ENCODE data around the gene TACC3.
A peak's percentile ranks its signal among the peaks of the same experiment; 100 is the strongest.
"Not testable (repeated sequence)": the region's sequence is repeated elsewhere in the genome, so short reads cannot be mapped to it uniquely, and the experiment has no call there.

The TACC3 gene

GRCh38 chr4:1685235-1686150 is 35.8 kb upstream of the TACC3 start:
- TF ChIP-seq JUND (IDR thresholded peaks at IDR 0.05; ENCODE audit: low read depth), result no peak
- in situ Hi-C loops (cut with HindIII; ENCODE audit: low pct_unique_long_range_greater_than_20kb, low sequenced_read_pairs), result no loop called here
- no peak for DNase-seq (ENCODE audit: low read depth in 1 of 2, low spot score in 1 of 2)

DNA sequence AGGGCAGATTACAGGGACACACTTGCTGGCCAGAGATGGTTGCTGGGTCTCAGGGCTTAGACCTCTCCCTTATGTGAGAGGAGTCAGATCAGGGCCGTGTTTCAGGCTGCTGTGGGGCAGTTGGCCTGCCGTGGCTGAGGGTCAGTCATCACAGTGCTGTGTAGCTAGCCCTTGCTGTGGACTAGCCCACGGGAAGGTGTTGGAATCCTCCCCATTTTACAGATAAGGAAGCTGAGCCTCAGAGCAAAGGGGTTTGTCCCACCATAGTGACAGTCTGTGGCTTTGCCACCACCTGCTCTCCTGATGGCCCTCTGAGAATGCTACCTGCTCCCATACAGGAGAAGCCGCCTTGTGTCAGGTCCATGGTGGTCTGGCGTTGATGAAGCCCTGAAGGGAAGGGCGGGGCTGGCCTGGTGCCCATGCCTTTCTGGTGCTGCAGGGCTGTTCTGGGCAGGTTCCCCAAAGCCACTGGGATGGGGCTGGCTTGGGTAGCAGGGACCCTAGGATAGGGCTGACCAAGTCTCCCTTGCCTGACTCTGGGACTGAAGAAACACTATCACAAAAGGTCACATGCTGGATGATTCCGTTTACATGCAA is 34.8 kb upstream of the TACC3 start:
- no peak for DNase-seq (ENCODE audit: low read depth in 1 of 2, low spot score in 1 of 2)
- no peak for TF ChIP-seq JUND (IDR thresholded peaks at IDR 0.05; ENCODE audit: low read depth)
- in situ Hi-C loops (cut with HindIII; ENCODE audit: low pct_unique_long_range_greater_than_20kb, low sequenced_read_pairs), result no loop called here

DNA sequence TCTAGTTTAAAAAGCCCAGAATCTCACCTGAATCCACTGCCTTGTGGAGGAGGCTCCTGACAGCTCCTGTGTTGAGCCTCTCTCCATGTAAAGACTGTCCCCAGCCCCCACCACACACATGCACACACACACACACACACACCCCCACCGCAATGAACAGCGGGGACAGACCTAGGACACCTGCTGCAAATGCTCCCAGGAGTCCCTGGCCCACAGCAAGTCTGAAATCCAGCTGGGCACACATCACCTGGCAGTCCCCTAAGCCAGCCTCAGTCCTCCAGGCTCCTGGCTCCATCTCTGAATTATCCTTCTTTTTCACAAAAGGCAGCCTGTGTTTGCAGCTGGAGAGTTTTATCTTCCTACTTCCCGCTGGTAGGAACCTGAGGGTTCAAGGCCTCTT is 30.6 kb upstream of the TACC3 start:
- DNase-seq (ENCODE audit: low read depth in 1 of 2, low spot score in 1 of 2), result no peak
- in situ Hi-C loops (cut with HindIII; ENCODE audit: low pct_unique_long_range_greater_than_20kb, low sequenced_read_pairs), result no loop called here
- no peak for TF ChIP-seq JUND (IDR thresholded peaks at IDR 0.05; ENCODE audit: low read depth)

DNA sequence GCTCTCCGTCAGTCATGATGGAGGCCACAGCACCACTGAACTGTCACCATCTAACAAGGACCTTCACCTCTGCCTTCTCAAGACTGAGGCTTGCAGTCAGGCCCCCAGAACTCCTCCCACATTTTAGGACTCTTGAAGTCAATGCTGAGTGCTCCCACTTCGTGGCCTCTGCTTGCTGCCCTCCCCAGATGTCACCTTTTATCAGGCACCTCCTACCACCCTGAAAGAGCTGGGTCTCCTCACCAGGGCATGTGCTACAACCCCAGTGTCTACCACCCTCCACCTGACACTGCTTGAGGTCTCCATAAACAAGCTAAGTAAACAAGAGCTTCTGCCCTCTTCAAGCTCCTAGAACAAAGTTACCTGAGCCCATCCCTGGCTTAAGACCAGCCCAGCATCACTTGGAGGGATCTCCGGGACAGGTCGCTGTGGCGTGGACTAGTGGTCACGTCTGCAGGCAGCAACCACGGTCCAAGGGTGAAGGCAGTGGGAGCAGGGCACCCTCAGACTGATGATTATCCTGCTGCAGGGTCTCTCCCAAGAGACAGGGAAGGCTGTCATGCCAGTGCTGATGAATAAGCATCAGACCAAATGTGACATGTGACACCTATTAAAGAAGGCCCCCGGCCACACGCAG is 29.5 kb upstream of the TACC3 start:
- no peak for TF ChIP-seq JUND (IDR thresholded peaks at IDR 0.05; ENCODE audit: low read depth)
- in situ Hi-C loops (cut with HindIII; ENCODE audit: low pct_unique_long_range_greater_than_20kb, low sequenced_read_pairs), result no loop called here
- no peak for DNase-seq (ENCODE audit: low read depth in 1 of 2, low spot score in 1 of 2)

- in situ Hi-C loops (cut with HindIII; ENCODE audit: low pct_unique_long_range_greater_than_20kb, low sequenced_read_pairs), result no loop called here
- DNase-seq (ENCODE audit: low read depth in 1 of 2, low spot score in 1 of 2), result peak; percentile 50 to 91
- TF ChIP-seq JUND (IDR thresholded peaks at IDR 0.05; ENCODE audit: low read depth), result no peak
These were observed 28.0 kb upstream of the TACC3 start for GRCh38 chr4:1693131-1693896.

DNA sequence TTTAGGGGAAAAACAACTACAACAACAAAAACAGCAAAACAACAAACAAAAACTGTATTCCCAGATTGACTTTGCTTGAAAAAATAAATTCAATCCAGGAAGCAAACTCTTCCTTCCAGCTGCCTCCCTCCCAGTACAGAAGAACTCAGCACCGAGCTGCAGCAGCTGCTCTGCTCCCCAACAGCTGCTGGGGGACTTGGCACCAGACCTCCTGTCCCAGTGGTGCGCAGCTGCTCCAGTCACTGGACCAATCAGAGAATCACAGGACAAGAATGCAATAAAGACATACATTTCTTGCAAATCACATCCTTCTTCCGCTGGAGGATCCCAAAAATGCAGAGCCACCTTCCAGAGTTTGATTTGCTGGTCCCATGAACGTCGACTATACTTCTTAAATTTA is 25.4 kb upstream of the TACC3 start:
- in situ Hi-C loops (cut with HindIII; ENCODE audit: low pct_unique_long_range_greater_than_20kb, low sequenced_read_pairs), result no loop called here
- DNase-seq (ENCODE audit: low read depth in 1 of 2, low spot score in 1 of 2), result no peak
- no peak for TF ChIP-seq JUND (IDR thresholded peaks at IDR 0.05; ENCODE audit: low read depth)

DNA sequence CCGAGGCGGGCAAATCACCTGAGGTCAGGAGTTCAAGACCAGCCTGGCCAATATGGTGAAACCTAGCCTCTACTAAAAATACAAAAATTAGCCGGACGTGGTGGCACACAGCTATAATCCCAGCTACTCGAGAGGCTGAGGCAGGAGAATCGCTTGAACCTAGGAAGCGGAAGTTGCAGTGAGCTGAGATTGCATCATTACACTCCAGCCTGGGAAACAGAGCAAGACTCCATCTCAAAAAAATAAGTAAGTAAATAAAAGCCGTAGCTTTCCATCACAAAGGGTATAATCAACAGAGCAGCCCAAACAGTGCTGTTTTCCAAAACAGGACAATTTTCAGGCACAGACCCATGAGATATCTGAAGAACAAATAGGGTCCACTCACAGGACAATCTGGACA is 19.6 kb upstream of the TACC3 start:
- in situ Hi-C loops (cut with HindIII; ENCODE audit: low pct_unique_long_range_greater_than_20kb, low sequenced_read_pairs); DNase-seq (ENCODE audit: low read depth in 1 of 2, low spot score in 1 of 2): not testable (repeated sequence)

- no peak for DNase-seq (ENCODE audit: low read depth in 1 of 2, low spot score in 1 of 2)
- in situ Hi-C loops (cut with HindIII; ENCODE audit: low pct_unique_long_range_greater_than_20kb, low sequenced_read_pairs), result no loop called here
- TF ChIP-seq JUND (IDR thresholded peaks at IDR 0.05; ENCODE audit: low read depth), result no peak
These were observed 17.5 kb upstream of the TACC3 start for GRCh38 chr4:1703867-1704266.

- TF ChIP-seq JUND (IDR thresholded peaks at IDR 0.05; ENCODE audit: low read depth), result no peak
- in situ Hi-C loops (cut with HindIII; ENCODE audit: low pct_unique_long_range_greater_than_20kb, low sequenced_read_pairs), result no loop called here
- no peak for DNase-seq (ENCODE audit: low read depth in 1 of 2, low spot score in 1 of 2)
These were observed 15.6 kb upstream of the TACC3 start for GRCh38 chr4:1705732-1706131.

- in situ Hi-C loops (cut with HindIII; ENCODE audit: low pct_unique_long_range_greater_than_20kb, low sequenced_read_pairs), result no loop called here
- TF ChIP-seq JUND (IDR thresholded peaks at IDR 0.05; ENCODE audit: low read depth), result no peak
- DNase-seq (ENCODE audit: low read depth in 1 of 2, low spot score in 1 of 2), result no peak
These were observed 15.0 kb upstream of the TACC3 start for GRCh38 chr4:1706358-1706757.

GRCh38 chr4:1708581-1708980 is 12.7 kb upstream of the TACC3 start:
- DNase-seq (ENCODE audit: low read depth in 1 of 2, low spot score in 1 of 2), result peak in 1 of 2 experiments; percentile 80
- peak; percentile 55; the same call in 1 of the 2 replicates for TF ChIP-seq JUND (IDR thresholded peaks at IDR 0.05; ENCODE audit: low read depth)
- in situ Hi-C loops (cut with HindIII; ENCODE audit: low pct_unique_long_range_greater_than_20kb, low sequenced_read_pairs), result no loop called here

DNA sequence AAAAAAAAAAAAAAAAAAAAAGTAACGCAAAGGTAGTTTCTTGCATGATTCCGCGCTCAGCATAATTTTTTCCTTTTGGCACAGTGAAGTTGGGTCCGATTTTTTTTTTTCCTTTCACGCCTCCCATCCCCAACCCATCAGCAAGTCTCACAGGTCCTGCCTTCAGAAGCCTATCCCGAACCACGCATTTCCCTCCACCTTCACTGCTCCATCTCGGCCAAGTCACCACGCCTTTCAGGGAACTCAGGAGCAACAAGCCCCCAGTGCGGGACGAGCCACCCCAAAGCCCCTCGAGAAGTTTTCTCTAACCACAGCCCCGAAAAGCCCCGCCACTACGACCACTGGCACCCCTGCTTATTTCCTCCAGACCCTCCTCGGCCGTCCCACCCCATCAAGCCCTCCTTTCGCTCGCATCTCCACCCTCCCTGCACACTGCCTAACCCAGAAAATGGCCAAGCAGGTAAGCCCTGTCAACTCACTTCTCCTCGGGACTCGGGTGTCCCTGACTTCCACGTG is 10.2 kb upstream of the TACC3 start:
- in situ Hi-C loops (cut with HindIII; ENCODE audit: low pct_unique_long_range_greater_than_20kb, low sequenced_read_pairs), result no loop called here
- no peak for TF ChIP-seq JUND (IDR thresholded peaks at IDR 0.05; ENCODE audit: low read depth)

More for the DNA sequence above, 10.2 kb upstream of the TACC3 start:
- no peak for DNase-seq (ENCODE audit: low read depth in 1 of 2, low spot score in 1 of 2)
